H1 (cell line): Measurements from ENCODE around the gene CORIN. TPM values are rescaled to one million over a fixed set of nuclear protein-coding genes. Genes with fewer than 3 reads are reported as not detected.

ENCODE experiments used
- ATF2 ChIP-seq: IDR thresholded peaks from 2 replicates; pipeline ENCODE4 v1.6.1; 2012; ENCODE audit warnings: low read length, inconsistent platforms
- GTF2F1 ChIP-seq: IDR thresholded peaks from 2 replicates; pipeline ENCODE4 v1.6.1; 2012; ENCODE audit warnings: low read depth, low read length, improper control_type of control experiment, borderline replicate concordance
- SIRT6 ChIP-seq: IDR thresholded peaks from one replicate; pipeline ENCODE4 v1.7.1; 2012; ENCODE audit warnings: low read length, inconsistent platforms
- TBP ChIP-seq: IDR thresholded peaks from 2 replicates; pipeline ENCODE4 v1.6.1; 2011; ENCODE audit warnings: low read depth, low read length, improper control_type of control experiment
- polyA plus RNA-seq, 7 experiments: library from polyadenylated mRNA; depleted of rRNA in 3 of 7; stranded (reverse) in 5 of 7; unstranded in 2 of 7; fragments of >200 nt in 5 of 7; fragments of 200-250 nt in 2 of 7; gene quantifications; 1 replicate in 5 of 7; 2 replicates in 1 of 7; 4 replicates in 1 of 7; pipeline versions ENCODE4 v1.2.1 to v1.2.3, GENCODE V29; 2011 to 2013; ENCODE audit warnings: missing spikeins in 2 of 7, mixed read lengths in 2 of 7
- total RNA-seq: library from RNA; stranded (reverse); fragmentation: NEBNext Ultra II Directional; extraction: Animal tissue kit (Norgen Biotek cat#: 25700); gene quantifications from 2 replicates; pipeline ENCODE4 v1.2.1, GENCODE V29; 2021

Gene CORIN
- total and polyA plus RNA-seq, 2 of the 8 experiments (the other 6 are each of a cell fraction or from before 2014, with no cell fraction given): 0.09 to 0.32 TPM

GRCh38 chr4:47786958-47787370 is 50.9 kb downstream of the CORIN start (continued):
- TF ChIP-seq ATF2: no peak
- TF ChIP-seq TBP: no peak
- TF ChIP-seq GTF2F1: no peak
- no peak for TF ChIP-seq SIRT6
